Endometrial microvascular endothelial cells (primary cell): ENCODE results near the gene GLI3. TPM values are rescaled to one million over a fixed set of nuclear protein-coding genes. Genes with fewer than 3 reads are reported as not detected.

ENCODE experiments used
- in situ Hi-C: cut with HindIII; loops from 2 replicates; pipeline ENCODE4 v1.10.0; 2017; ENCODE audit warnings: low sequenced_read_pairs, low pct_unique_long_range_greater_than_20kb; ENCODE audit errors: inconsistent ontology term
- total RNA-seq: library from RNA; depleted of rRNA; stranded (reverse); fragments of >200 nt; gene quantifications from one replicate; pipeline ENCODE4 v1.2.3, GENCODE V29; 2015; ENCODE audit errors: inconsistent ontology term

The GLI3 gene
- total RNA-seq, 1 donor from 2014 or later, result 3.3 TPM

DNA sequence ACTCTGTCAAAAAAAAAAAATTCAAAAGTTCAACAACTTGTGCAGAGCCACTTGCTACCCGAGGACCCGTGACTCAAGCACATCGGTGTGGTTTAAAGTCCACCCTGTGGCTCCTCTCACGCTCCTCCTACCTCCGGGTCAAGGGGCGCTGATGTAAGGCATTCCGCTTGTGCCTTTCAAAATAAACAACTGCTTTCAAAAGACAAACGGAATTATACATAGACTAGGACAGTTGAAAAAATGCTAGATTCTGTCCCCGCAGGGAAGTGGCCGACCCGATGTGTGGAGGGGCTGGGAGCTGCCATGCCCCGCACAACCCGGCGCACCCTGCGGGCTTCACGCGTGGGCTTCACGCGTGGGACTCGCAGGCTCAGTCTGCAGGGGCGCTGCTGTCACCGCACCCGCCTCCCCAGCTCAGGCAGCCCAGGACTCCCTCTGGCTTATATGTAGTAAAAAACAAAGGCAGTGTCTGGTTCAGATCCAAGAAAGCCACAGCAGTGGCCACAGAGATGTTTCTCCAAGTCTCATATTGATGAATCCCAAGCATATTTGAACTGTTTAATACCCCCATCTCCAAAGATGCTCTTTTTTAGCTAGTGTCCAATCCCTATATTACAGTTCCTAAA, 294.4 kb downstream of the GLI3 start:
- in situ Hi-C loops, result no loop called here

DNA sequence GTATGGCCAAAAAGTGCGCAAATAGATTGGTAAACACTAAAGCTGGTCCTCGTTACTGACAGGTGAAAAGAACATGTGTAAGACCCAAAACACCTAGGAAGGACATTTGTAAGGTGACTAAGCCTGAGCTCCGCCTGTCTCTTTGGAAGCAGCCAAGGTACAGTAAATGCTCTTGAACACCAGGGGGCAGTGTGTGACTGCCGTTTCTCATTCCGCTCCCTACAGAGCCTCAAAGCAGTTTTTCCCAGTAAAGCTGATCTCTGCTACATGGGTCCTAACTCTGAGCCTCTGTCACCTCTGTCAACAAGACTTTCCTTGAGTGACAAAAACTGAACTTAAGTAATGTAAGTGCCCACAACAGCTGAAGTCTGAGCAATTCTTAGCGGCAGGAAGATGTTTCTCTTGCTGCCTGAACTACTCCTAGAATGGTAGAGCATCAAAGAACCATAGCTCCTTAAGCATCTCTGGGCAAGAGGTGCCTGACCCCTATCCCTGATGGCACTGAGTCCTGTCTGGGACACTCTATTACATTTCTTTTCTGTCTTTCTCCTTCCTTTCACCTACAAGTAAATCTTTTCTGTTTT, 296.2 kb downstream of the GLI3 start:
- in situ Hi-C loops, result no loop called here

DNA sequence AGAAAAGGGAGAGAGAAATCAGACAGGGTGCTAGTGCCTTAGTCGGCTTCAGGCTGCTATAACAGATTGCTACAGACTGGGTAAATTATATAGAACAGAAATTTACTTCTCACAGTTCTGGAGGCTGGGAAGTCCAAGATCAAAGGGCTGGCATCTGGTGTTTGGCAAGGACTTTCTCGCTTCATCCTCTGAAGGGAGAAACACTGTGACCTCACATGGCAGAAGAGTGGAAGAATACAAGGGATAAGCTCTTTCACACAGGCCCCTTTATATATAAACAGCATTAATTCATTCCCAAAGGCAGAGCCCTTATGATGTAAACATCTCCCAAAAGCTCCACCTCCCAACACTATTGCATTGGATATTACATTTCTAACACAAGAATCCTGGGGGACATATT, 298.6 kb downstream of the GLI3 start:
- in situ Hi-C loops, result no loop called here

DNA sequence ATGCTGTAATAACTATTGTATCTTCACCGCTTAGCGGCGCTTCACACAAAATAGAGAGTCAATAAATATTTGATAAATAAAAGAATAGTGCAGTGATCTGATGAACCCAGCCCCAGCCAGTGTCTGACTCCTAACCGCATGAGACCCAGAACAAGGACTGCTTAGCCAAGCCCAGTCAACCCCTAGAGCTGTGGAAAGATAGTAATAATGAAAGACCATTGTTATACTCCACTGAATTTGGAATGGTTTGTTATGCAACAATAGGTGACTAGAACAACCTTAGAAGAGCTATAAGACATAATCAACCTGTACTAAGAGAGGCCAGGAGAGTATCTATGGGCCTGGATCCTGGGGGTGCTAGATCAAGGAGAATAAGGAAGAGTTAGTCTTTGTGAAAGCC, 303.6 kb downstream of the GLI3 start:
- in situ Hi-C loops, result no loop called here

DNA sequence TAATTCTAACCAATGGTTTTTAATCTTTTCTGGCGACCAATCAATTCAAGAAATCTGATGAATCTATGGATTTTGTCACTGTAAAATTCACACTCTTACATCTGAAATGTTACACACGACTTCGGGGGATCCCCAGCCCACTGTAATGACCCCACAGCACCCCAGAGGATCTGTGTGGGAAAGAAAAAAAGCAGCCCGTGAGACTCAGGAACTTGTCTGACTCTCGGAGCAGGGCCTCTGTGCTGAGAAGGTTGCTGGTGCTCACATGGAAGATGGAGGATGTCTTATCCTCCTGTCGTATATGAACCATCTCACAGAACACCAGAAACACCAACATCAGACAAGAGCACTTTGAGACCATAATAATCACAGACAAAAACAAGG, 305.8 kb downstream of the GLI3 start:
- in situ Hi-C loops, result no loop called here

DNA sequence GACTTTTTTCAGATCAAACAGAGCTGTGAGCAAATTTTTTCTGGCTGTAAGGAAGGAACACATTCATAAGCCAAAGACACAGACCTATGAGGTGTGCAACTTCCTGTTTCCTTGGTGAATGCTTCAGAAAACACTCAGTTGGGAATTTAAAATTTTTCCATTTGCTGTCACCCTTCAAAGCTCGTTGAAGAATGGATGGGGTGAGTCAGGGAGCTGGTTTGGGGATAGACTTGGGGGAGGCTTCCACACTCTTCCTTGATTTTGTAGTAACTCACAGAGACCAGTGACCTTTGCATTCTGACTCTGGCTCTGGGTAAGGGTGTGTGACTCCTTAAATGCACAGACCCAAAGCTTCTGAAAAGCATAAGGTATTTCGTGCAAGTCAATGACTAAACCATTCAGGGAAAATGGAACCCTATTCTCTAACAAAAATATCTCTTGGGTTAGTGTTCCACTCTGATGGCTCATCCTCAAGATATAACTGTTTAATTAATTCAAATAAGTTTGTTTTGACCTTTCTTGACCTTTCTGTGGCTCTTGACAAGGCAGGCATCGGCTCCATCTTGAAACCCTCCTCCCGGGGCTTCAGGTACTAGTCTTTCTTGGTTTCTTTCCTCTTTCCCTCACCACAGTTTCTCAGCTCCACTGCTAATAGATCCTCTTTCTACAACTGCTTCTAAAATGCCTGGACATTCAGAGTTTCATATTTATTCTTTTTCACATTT, 306.3 kb downstream of the GLI3 start:
- in situ Hi-C loops, result no loop called here

DNA sequence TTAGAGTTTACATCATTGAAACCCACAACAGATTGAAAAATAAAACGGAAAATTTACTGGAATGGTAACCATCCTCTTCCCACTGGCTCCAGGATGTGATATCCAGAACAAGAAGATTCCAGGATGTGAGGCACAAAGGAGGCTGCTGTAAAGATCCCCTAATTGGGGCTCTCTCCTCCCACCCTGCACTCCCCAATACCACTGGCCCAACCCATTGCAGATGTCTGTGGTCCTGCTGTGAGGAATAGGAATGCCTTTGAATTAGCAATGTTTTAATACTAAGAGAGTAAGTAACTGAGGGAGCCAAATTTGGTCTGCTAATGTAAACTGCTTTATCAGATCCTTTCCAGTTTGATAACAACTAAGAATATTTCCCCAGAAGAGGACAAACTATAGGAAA, 308.2 kb downstream of the GLI3 start:
- in situ Hi-C loops, result no loop called here

DNA sequence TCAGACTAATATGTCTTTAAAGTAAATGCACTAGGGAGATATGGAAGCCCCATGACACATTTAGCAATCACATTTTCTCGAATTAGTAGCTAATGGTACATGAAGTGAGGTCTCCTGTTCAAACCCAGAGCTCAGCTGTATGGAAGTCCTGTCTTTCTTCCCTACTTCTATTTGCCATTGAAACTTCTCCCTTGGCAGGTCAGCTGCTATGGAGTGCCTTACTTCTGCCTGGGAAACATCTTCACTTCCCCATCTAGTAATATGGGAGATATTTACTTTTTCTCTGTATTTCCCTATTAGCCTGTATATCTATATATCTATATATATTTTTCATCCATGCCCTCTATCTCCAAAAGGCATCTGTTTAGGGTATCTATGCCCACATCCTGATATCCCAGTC, 308.8 kb downstream of the GLI3 start:
- in situ Hi-C loops, result no loop called here

DNA sequence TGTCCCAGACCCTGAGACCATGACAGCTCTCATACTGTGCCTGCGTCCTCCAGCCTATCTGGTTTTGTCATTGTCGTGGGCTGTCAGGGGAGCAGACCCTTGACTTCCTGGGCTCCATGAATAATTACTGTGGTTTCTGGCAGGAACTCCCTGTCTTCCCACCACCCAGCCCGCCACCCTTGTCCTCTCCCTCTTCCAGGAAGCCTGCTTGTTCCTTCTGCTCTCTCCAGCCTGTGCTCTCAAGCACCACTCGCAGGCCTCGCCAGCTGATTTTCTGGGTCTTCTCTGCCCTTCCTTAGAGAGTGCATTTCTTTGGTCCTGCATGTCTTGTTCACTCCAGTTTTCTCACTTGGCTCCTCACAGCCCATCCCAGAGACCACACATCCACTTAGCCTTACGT, 309.6 kb downstream of the GLI3 start:
- in situ Hi-C loops, result no loop called here

DNA sequence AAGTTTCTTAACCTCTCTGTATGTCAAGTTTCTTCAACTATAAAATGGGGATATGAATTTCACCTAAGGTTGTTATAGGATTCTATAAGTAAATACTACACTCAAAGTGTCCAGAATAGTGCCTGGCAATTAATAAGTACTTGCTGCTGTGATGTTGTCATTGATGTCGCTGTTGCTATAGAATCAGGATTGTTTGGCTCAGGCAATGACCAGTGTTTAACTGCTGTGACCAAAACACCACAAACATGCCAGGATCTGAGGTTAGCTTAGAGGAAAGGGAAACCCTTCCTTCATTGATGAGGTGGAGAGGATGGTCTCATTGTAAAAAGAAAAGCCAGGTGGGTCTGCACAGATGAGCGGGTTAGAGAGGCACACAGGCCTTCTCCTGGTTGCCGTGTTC, 311.1 kb downstream of the GLI3 start:
- in situ Hi-C loops, result no loop called here

DNA sequence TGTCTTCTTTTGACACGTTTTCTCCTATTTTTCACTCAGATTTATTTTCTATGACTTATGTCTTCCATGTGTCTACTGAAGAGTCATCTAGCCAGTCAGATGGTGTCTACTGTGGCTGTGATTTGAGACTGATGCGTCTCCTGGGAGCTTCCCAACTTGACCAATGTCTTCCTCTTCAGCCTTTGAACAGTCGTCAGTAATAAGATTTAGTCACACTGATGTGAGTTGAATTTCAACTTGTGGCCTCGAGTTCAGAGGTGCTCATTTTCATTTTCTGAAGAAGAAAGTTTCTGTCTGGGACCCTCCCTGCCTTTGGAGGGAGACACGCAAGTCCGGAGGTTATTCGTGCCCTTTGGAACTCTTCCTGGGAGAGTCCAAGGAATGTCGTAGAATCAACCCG, 312.2 kb downstream of the GLI3 start:
- in situ Hi-C loops, result no loop called here

DNA sequence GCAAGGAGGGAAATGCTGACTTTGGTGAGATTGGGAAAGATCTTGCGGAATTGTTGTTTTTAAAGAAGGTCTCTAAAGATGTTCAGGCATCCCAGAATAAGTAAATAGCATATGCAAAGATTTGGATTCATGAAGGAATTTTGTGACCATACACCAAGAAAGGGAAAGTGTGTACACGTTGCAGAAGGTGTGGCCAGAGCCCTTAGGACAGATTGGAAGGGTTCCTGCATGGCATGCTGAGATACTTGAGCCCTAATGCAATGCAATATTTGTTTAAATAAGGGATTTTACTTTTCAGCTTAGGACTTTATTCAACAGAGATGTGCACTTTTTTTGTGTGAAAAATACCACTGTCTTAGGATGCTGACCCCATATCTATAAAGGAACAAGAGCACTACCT, 314.6 kb downstream of the GLI3 start:
- in situ Hi-C loops, result no loop called here

DNA sequence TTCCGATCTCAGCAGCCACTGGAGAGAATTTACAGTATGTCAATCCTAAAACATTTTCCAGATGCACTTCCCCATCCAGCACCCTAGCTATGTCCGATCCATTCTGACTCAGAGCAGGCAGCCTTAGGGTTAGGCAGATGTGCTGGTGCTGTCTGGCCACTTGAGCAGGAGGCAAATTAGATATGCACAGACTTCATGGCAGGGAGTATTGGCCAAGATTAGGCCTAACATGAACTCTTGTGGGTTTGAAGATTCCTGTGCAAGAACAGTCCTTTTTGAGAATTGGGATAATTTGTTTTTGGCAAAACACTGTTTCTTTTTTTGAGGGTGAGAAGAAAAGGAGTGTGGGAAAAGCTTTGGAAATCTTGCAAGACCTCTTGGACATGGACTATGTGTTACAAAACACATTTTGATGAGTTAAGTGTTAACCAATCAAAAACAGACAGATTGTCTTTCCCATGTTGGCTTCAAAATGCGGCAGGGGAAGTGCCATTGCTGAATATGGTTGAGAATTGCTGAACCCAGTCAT, 315.5 kb downstream of the GLI3 start:
- in situ Hi-C loops, result no loop called here

DNA sequence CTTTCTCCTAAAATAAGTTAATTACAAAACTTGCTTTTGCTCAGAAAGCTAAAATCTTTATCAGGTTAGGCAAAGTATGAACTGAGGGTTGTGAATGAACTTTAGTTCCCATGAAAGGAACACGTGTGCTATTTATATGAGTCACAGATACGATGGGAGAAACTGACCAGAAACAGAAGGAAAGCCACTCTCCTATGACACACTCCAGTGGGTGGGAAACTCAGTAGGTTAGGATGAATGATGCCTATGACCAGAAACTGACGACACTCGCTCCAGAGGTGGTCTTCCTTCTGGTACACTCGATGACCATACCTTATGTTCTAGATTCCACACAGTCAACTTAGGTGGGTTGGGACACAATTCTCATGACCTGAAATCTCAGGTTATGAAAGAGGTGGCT, 318.4 kb downstream of the GLI3 start:
- in situ Hi-C loops, result no loop called here

DNA sequence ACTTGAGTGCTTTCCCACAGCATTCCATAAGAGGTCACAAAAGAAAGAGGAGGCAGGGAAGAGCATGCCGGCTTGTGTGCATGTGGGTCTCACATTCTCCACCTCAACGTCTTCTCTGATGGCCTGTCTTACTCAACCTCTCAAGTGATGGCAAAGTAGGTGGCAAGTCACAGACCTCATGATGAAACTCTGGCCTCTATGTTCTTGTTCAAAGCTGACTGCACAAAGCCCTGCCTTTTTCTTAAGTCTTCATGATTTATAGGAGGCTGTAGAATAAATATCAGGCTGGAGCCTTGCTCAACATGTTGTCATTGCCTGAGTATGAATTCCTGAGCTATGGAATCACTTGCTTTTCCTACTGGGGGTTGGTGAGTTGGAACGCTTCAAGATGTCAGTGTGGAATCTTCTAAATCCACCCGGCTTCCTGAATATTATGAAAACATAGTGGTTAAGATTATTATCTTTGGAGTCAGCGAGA, 320.5 kb downstream of the GLI3 start:
- in situ Hi-C loops, result no loop called here

DNA sequence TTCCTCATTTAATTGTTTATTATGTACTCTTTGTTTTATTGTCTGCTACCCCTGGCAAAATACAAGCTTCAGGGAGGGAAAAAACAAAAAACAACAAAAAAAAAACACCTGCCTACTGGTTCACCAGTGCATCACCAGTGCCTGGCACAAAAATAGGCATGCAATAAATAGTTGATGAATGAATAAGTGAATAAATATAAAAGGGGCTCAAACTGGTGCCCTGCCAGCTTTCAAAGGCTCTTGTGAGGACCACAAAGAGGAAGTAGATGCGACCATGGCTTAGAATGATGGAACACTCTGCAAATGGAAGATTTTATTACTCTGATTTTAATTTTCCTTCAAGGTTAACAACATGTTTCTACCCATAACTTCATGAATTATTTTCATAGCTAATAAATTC, 321.1 kb downstream of the GLI3 start:
- in situ Hi-C loops, result no loop called here

DNA sequence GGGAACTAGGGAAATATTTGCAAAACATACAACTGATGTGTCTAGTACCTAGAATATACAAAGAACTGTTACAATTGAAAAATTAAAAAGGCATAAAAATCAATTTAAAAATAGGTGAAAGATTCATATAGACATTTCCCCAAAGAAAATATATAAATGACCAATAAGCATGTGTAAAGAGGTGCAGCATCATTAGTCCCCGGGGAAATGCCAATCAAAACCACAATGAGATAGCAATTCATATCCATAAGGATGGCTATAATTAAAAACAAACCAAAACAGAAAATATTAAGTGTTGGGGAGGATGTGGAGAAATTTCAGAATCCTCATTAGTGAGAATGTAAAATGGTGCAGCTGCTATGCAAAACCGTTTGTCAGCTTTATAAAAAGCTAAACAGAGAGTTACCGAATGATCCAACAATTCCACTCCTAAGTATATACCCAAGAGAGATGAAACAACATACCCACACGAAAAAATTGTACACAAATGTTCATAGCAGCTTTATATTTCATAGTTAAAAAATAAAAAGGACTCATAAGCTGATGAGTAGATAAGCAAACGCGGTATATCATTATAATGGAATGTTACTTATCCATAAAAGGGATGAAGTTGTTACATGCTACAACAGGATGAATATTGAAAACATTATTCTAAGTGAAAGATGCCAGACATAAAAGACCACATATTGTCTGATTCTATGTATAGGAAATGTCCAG, 324.0 kb downstream of the GLI3 start:
- in situ Hi-C loops, result no loop called here

DNA sequence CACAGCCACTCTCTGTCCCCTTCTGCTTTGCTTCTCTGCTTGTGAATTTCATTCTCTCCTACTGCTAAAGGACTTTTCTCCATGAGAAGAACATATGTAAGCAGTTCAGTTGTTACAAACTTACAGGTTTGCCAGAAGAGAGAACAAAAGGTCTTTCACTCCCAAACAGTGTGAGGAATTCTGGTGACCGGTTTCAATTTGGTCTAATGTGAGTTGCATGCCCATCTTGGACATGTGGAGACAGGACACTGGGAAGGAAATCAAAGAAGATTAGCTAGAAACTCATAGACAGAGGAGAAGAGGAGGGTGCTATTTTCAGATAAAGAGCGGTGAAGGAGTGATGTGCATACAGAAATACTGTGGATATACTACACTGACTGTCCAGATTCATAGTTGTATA, 324.6 kb downstream of the GLI3 start:
- in situ Hi-C loops, result no loop called here

DNA sequence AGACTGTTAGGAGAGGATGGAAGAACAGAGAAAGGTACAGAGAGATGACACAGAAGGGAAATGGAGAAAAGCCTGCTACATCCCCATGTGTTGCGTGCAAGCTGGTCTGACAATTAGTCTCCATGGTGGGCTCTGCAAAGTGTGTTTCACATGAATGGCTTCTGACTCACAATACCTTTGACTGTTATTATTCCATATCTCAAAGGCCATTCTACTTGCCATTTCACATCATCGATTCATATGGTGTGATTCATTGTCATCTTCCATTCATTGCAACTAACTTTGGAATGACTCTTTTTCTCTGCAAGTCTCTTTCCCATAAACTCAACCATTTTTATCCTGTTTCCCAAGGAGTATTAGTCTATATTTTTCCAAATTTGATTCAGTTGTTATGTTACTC, 325.2 kb downstream of the GLI3 start:
- in situ Hi-C loops, result no loop called here
